Stimulated activated naive CD8-positive, alpha-beta T cell treated with anti-CD3 and anti-CD28 coated beads, Interleukin-15, Interleukin-2, amounts not matched to agents 100 U/mL and 50 U/mL, for 24 hours (primary cell): ENCODE data around the gene CAMK2D.
A peak's percentile ranks its signal among the peaks of the same experiment; 100 is the strongest.

Source experiments
- ATAC-seq: fragments of 150-1000 bp; cut with Tn5 transposase; one replicate; pipeline ENCODE4 v1.10.0; 2021
- DNase-seq: peaks from one replicate; pipeline ENCODE4 v3.0.0; 2021

The CAMK2D gene

GRCh38 chr4:113682730-113683537 lies 78.6 kb downstream of the CAMK2D start:
- DNase-seq (peak; percentile 70), ATAC-seq (peak; percentile 89)

- ATAC-seq: no peak
- DNase-seq: no peak
These were observed 82.9 kb downstream of the CAMK2D start for GRCh38 chr4:113678641-113679040.

GRCh38 chr4:113677325-113677724 lies 84.2 kb downstream of the CAMK2D start:
- no peak for ATAC-seq
- DNase-seq: no peak

- DNase-seq: no peak
These were observed 85.5 kb downstream of the CAMK2D start for GRCh38 chr4:113675731-113676697.

GRCh38 chr4:113674733-113675132 lies 86.8 kb downstream of the CAMK2D start:
- ATAC-seq (no peak), DNase-seq (no peak)

More at GRCh38 chr4:113675731-113676697, 85.5 kb downstream of the CAMK2D start:
- no peak for ATAC-seq

GRCh38 chr4:113674251-113674650 lies 87.3 kb downstream of the CAMK2D start:
- ATAC-seq: no peak
- no peak for DNase-seq

GRCh38 chr4:113673450-113673849 lies 88.1 kb downstream of the CAMK2D start:
- DNase-seq: peak; percentile 43
- peak; percentile 100 for ATAC-seq

GRCh38 chr4:113666386-113667114 lies 95.0 kb downstream of the CAMK2D start:
- ATAC-seq (no peak), DNase-seq (no peak)

GRCh38 chr4:113665036-113665435 lies 96.5 kb downstream of the CAMK2D start:
- ATAC-seq (no peak), DNase-seq (no peak)

- no peak for ATAC-seq
These were observed 99.0 kb downstream of the CAMK2D start for GRCh38 chr4:113662581-113662980.

GRCh38 chr4:113659127-113659526 lies 102.4 kb downstream of the CAMK2D start:
- DNase-seq (no peak), ATAC-seq (no peak)

More at GRCh38 chr4:113662581-113662980, 99.0 kb downstream of the CAMK2D start:
- DNase-seq: no peak

- ATAC-seq (no peak), DNase-seq (no peak)
These were observed 103.8 kb downstream of the CAMK2D start for GRCh38 chr4:113657586-113658233.

GRCh38 chr4:113653871-113654270 lies 107.7 kb downstream of the CAMK2D start:
- no peak for DNase-seq
- ATAC-seq: no peak

- DNase-seq: no peak
- ATAC-seq: no peak
These were observed 115.1 kb downstream of the CAMK2D start for GRCh38 chr4:113646442-113646822.

GRCh38 chr4:113645771-113646441 lies 115.6 kb downstream of the CAMK2D start:
- no peak for ATAC-seq
- no peak for DNase-seq

- ATAC-seq (no peak), DNase-seq (no peak)
These were observed 116.2 kb downstream of the CAMK2D start for GRCh38 chr4:113645288-113645687.

GRCh38 chr4:113644398-113644797 lies 117.1 kb downstream of the CAMK2D start:
- ATAC-seq (no peak), DNase-seq (no peak)

GRCh38 chr4:113643505-113643904 lies 118.0 kb downstream of the CAMK2D start:
- DNase-seq (no peak), ATAC-seq (no peak)

- ATAC-seq (no peak), DNase-seq (no peak)
These were observed 120.5 kb downstream of the CAMK2D start for GRCh38 chr4:113641025-113641431.

- peak; percentile 68 for ATAC-seq
- DNase-seq: peak; percentile 17
These were observed 122.2 kb downstream of the CAMK2D start for GRCh38 chr4:113639326-113639725.

GRCh38 chr4:113638562-113638832 lies 123.0 kb downstream of the CAMK2D start:
- ATAC-seq (no peak), DNase-seq (no peak)
